Ishikawa (cell line): ENCODE measurements around the gene KCNMB2.

ENCODE experiments used
- RAD21 ChIP-seq: IDR thresholded peaks from 2 replicates; pipeline ENCODE4 v1.6.1; 2012; ENCODE audit warnings: low read depth
- REST ChIP-seq: IDR thresholded peaks from 2 replicates; pipeline ENCODE4 v1.6.1; 2012; ENCODE audit warnings: low read depth, mild to moderate bottlenecking

GRCh38 chr3:178732824-178733223 lies 196.6 kb downstream of the KCNMB2 start:
- TF ChIP-seq RAD21 (no peak), REST (no peak)
